ENCODE measurements around the gene CDH18.
"Not testable (repeated sequence)": the region's sequence is repeated elsewhere in the genome, so short reads cannot be mapped to it uniquely, and the experiment has no call there.

CDH18 gene

DNA sequence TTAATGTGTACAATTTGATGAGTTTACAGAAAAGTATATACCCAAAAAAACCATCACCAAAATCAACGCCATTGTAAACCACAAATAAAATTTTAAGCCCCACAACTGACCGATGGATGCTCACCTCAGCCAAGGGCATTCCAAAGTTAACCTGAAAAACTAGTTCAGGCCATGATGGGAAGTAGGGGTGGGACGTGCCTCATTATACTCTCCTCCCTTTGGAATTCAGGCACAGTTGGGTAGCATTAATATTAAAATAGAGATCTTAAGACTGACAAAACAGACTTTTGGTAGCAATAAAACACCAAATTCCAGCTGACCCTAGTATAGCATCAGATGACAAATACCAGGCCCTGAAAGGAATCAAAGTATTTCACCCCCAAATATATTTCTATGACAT is 129.0 kb downstream of the CDH18 start:
- DNase-seq (ENCODE audit: low read depth), result no peak

GRCh38 chr5:19855931-19856330 is 132.1 kb downstream of the CDH18 start:
- DNase-seq (ENCODE audit: low read depth), result no peak

DNA sequence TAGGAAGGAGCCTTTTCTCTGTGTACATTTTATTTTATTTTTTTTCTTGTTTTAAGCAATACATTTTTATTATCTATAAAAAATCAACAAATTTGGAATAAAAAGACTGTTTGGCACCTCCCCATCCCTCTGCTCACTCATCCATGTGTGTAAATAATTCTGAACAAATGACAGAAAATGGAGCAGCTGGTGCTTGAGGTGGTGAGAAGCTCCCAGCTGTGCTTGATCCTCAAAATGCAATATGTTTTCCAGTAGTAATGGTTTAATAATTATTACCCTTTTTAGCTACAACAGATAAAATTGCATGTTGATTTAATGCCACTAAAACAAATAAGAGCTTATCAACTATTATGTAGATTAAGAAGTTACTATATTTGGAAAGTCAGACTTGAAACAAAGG is 132.5 kb downstream of the CDH18 start:
- no peak for DNase-seq (ENCODE audit: low read depth)

DNA sequence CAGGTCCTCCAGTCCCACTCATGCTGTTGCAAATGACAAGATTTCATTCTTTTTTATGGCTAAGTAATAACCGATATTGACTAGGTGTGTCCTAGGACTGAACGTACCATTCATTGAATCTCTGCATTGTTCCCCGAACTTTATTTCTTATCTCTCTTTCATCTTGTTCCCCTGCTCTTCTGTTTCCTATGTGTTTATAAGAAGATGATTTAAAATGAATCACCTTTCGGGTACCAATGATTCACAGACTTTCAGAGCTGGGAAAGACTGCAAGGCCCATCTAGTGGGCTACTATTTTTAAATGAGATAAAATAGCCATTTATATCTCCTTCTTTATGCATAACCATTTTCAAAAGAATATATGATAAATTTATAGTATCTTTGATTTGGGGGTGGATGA is 133.0 kb downstream of the CDH18 start:
- no peak for DNase-seq (ENCODE audit: low read depth)

GRCh38 chr5:19853616-19854240 is 134.3 kb downstream of the CDH18 start:
- DNase-seq (ENCODE audit: low read depth), result no peak

- no peak for DNase-seq (ENCODE audit: low read depth)
These were observed 150.3 kb downstream of the CDH18 start for GRCh38 chr5:19837536-19838174.

GRCh38 chr5:19835442-19835841 is 152.6 kb downstream of the CDH18 start:
- DNase-seq (ENCODE audit: low read depth), result no peak

- DNase-seq (ENCODE audit: low read depth), result not testable (repeated sequence)
These were observed 175.3 kb downstream of the CDH18 start for GRCh38 chr5:19812720-19813119.

DNA sequence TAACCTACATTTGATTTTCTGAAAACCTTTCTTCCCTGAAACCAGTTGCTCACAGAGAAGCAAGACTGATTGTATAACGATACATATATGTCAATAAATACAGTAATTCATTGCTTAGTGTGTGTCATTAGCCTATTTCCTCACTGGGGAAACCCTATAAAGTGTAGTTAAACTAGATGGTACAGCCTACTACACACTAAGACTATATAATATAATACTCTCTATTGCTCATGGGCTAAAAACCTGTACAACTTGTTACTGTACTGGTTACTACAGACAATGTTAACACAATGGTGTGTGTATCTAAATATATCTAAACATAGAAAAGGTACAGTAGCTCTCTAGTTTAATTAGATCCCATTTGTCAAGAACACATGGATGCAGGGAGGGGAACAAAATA is 181.2 kb downstream of the CDH18 start:
- no peak for DNase-seq (ENCODE audit: low read depth)

- no peak for DNase-seq (ENCODE audit: low read depth)
These were observed 185.3 kb downstream of the CDH18 start for GRCh38 chr5:19802686-19803085.

DNA sequence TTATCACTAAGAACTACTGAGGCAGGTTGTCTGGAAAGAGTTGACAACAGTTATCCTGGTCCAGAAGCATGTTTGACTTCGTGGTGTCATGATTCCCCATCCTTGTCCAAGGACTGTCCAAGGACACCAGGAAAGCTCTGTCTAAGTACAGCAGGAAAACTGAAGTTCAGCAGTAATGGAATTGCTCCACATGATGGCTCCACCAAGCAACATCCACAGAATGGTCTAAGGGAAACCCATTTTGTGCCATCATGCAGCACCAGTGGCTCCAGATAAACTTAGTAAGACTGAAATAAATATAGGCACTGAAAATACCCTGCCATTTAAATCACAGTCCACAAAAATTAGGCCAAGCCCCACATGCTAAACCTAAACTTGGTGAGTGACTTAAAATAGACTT is 192.8 kb downstream of the CDH18 start:
- no peak for DNase-seq (ENCODE audit: low read depth)

- DNase-seq (ENCODE audit: low read depth), result no peak
These were observed 197.1 kb downstream of the CDH18 start for GRCh38 chr5:19790829-19791466.

GRCh38 chr5:19782566-19782965 is 205.4 kb downstream of the CDH18 start:
- no peak for DNase-seq (ENCODE audit: low read depth)

GRCh38 chr5:19777363-19777762 is 210.6 kb downstream of the CDH18 start:
- DNase-seq (ENCODE audit: low read depth), result no peak

- DNase-seq (ENCODE audit: low read depth), result not testable (repeated sequence)
These were observed 211.1 kb downstream of the CDH18 start for GRCh38 chr5:19776886-19777285.

DNA sequence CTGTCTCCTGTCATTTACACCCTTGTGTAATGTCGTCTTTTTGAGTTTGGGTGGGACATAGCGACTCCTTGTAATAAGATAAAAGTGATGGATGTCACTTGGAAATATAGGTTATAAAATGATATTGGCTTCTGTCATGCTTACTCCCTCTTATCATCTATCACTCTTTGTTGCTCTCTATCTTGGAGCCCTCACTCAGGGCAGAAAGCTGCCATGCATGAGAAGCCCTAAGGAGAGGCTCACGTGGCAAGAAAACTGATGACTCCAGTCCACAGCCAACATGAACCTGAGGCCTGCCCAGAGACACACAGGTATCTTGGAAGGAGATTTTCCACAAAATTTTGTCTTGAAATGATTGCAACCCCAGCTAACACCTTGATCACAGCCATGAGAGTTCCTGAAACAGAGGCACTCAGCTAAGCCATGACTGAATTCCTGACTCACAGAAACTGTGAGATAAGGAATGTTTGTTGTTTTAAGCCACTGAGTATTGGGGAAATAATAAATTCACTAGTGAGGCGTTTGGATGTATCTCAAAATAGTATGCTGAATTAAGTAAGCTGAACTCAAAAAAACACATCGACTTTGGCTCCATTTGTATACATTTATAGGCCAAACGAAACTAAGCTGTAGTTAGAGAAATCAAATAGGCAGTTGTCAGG is 216.7 kb downstream of the CDH18 start:
- DNase-seq (ENCODE audit: low read depth), result no peak

- DNase-seq (ENCODE audit: low read depth), result no peak
These were observed 217.6 kb downstream of the CDH18 start for GRCh38 chr5:19770396-19770795.

GRCh38 chr5:19767987-19768386 is 220.0 kb downstream of the CDH18 start:
- no peak for DNase-seq (ENCODE audit: low read depth)

GRCh38 chr5:19753579-19753978 is 234.4 kb downstream of the CDH18 start:
- no peak for DNase-seq (ENCODE audit: low read depth)

DNA sequence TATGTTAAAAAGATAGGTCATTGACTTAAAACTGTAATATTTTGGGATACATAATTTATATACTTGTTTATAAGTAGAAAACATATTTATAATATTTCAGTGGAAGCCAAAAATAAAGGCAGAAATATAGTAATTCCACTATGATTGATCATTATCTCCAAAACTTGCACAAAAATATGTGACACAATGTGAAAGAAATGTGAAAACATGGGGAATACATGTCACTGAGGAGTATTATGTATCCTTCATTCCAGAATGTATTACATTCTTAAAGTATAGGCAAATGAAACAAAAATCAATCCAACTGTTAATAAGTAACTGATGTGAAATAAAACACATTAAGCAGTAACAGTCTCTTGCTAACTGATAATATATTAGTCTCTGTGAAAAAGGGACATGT is 236.7 kb downstream of the CDH18 start:
- no peak for DNase-seq (ENCODE audit: low read depth)

- no peak for DNase-seq (ENCODE audit: low read depth)
These were observed 242.8 kb downstream of the CDH18 start for GRCh38 chr5:19745247-19745646.

GRCh38 chr5:19739671-19740070 is 248.3 kb downstream of the CDH18 start:
- DNase-seq (ENCODE audit: low read depth), result no peak

- no peak for DNase-seq (ENCODE audit: low read depth)
These were observed 253.2 kb downstream of the CDH18 start for GRCh38 chr5:19734776-19735175.

All from T follicular helper cell (primary cell).